Spinal cord (tissue), 10 donors: Measurements from ENCODE around the gene IP6K1. TPM values are rescaled to one million over a fixed set of nuclear protein-coding genes. Genes with fewer than 3 reads are reported as not detected.

ENCODE experiments used
- DNase-seq, 6 donors: peaks; one replicate each; pipeline versions ENCODE4 v3.0.0 to v3.0.0-alpha.2; 2013 to 2015; ENCODE audit warnings: low spot score in 6 of 6, low read depth in 4 of 6
- H3K27ac ChIP-seq: one replicate; pipeline ENCODE4 v1.5.1; 2013; ENCODE audit warnings: low read depth, low read length, control low read depth
- H3K27me3 ChIP-seq: one replicate; pipeline ENCODE4 v1.6.1; 2013; ENCODE audit warnings: low read length; ENCODE audit not compliant: control insufficient read depth, insufficient read depth
- H3K36me3 ChIP-seq: one replicate; pipeline ENCODE4 v1.6.1; 2013; ENCODE audit warnings: low read length; ENCODE audit not compliant: control insufficient read depth, insufficient read depth
- H3K4me1 ChIP-seq: one replicate; pipeline ENCODE4 v1.6.1; 2013; ENCODE audit warnings: low read length; ENCODE audit not compliant: control insufficient read depth, insufficient read depth
- H3K4me3 ChIP-seq: one replicate; pipeline ENCODE4 v1.5.1; 2013; ENCODE audit warnings: low read depth, low read length, control low read depth
- H3K9me3 ChIP-seq: one replicate; pipeline ENCODE4 v1.6.1; 2013; ENCODE audit warnings: low read length; ENCODE audit not compliant: control insufficient read depth, insufficient read depth
- WGBS: methylation state at CpG from one replicate; pipeline ENCODE4 v1.1.5; 2013; ENCODE audit warnings: missing lambda C conversion rate; ENCODE audit not compliant: insufficient coverage; 5-methylcytosine and 5-hydroxymethylcytosine counted together
- polyA plus RNA-seq, 2 donors: library from polyadenylated mRNA; unstranded; fragments of 120-200 nt; gene quantifications; one replicate each; pipeline ENCODE4 v1.2.1, GENCODE V29; 2013; ENCODE audit not compliant: insufficient read length in 2 of 2
- total RNA-seq, 2 donors: library from RNA; depleted of rRNA in 1 of 2; stranded (reverse); fragments of 120-200 nt in 1 of 2; fragments of >200 nt in 1 of 2; gene quantifications; one replicate each; pipeline versions ENCODE4 v1.2.3 to v1.2.4, GENCODE V29; 2013 to 2014
- donor health status: healthy.

IP6K1 gene
- total and polyA plus RNA-seq, 4 donors, result 30.2 to 65.9 (median 52.4) TPM

GRCh38 chr3:49771340-49771938 is 14.9 kb downstream of the IP6K1 start:
- Histone ChIP-seq H3K4me3 (no peak overlapping the region), H3K4me1 (peaks cover 7% of the 10 kb centered on the region), H3K36me3 (peaks cover 11% of the 10 kb centered on the region), H3K27ac (no peak overlapping the region), H3K9me3 (no peaks in the 10 kb centered on the region), H3K27me3 (no peaks in the 10 kb centered on the region)
- DNase-seq, result no peak
- no CpG with 5 or more reads among the region's 1 CpG for WGBS

DNA sequence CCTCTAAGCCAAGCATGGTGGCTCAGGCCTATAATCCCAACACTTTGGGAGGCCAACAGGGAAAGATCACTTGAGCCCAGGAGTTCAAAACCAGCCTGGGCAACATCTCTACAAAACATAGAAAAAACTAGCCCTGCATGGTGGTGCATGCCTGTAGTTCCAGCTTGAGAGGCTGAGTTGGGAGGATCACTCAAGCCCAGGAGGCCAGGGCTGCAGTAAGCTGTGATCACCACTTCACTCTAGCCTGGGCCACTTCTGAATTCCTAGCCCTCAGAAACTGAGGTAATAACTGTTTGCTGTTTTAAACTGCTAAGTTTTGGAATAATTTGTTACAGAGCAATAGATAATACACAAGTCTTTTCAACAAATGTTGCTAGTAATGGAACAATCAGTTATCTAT is 16.4 kb downstream of the IP6K1 start:
- no peaks in the 10 kb centered on the region for H3K27me3 ChIP-seq
- no peaks in the 10 kb centered on the region for H3K4me1 ChIP-seq
- no peaks in the 10 kb centered on the region for H3K9me3 ChIP-seq
- H3K36me3 ChIP-seq, result peaks cover 7% of the 10 kb centered on the region
- no peak overlapping the region for H3K4me3 ChIP-seq
- no peak for DNase-seq
- no peak overlapping the region for H3K27ac ChIP-seq

GRCh38 chr3:49769286-49769915 is 16.9 kb downstream of the IP6K1 start:
- Histone ChIP-seq H3K9me3 (no peaks in the 10 kb centered on the region), H3K4me1 (no peaks in the 10 kb centered on the region), H3K27me3 (no peaks in the 10 kb centered on the region), H3K27ac (no peak overlapping the region), H3K4me3 (no peak overlapping the region), H3K36me3 (peaks cover 10% of the 10 kb centered on the region)
- no CpG with 5 or more reads among the region's 3 CpGs for WGBS
- DNase-seq, result no peak

GRCh38 chr3:49763981-49764380 is 22.4 kb downstream of the IP6K1 start:
- WGBS, result no CpG with 5 or more reads among the region's 4 CpGs
- Histone ChIP-seq H3K4me3 (no peak overlapping the region), H3K27ac (no peak overlapping the region), H3K27me3 (no peaks in the 10 kb centered on the region), H3K9me3 (no peaks in the 10 kb centered on the region), H3K4me1 (no peaks in the 10 kb centered on the region), H3K36me3 (peaks cover 9% of the 10 kb centered on the region)
- no peak for DNase-seq

DNA sequence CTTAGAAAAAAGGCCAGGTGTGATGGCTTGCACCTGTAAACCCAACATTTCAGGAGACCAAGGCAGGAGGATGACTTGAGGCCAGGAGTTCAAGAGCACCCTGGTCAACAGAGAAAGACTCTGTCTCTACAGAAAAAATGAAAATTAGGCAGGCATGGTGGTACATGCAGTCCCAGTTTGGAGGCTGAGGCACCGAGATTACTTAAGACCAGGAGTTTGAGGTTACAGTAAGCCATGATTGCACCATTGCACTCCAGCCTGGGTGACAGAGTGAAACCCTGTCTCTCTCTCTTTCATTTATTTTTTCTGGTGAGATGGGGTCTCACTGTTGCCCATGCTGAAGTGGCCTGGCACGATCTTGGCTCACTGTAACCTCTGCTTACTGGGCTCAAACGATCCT is 24.7 kb downstream of the IP6K1 start:
- no peaks in the 10 kb centered on the region for H3K27me3 ChIP-seq

GRCh38 chr3:49759226-49759625 is 27.1 kb downstream of the IP6K1 start:
- H3K9me3 ChIP-seq, result no peaks in the 10 kb centered on the region
- peaks cover 3% of the 10 kb centered on the region for H3K36me3 ChIP-seq
- no peak for DNase-seq
- H3K4me3 ChIP-seq, result no peak overlapping the region
- no peak overlapping the region for H3K27ac ChIP-seq
- H3K27me3 ChIP-seq, result no peaks in the 10 kb centered on the region
- no CpG with 5 or more reads among the region's 1 CpG for WGBS
- H3K4me1 ChIP-seq, result no peaks in the 10 kb centered on the region

More for the DNA sequence above, 24.7 kb downstream of the IP6K1 start:
- Histone ChIP-seq H3K9me3 (no peaks in the 10 kb centered on the region), H3K27ac (no peak overlapping the region), H3K36me3 (peaks cover 9% of the 10 kb centered on the region), H3K4me3 (no peak overlapping the region), H3K4me1 (no peaks in the 10 kb centered on the region)
- no peak for DNase-seq
- 90% methylated on average over 2 of the region's 3 CpGs for WGBS

DNA sequence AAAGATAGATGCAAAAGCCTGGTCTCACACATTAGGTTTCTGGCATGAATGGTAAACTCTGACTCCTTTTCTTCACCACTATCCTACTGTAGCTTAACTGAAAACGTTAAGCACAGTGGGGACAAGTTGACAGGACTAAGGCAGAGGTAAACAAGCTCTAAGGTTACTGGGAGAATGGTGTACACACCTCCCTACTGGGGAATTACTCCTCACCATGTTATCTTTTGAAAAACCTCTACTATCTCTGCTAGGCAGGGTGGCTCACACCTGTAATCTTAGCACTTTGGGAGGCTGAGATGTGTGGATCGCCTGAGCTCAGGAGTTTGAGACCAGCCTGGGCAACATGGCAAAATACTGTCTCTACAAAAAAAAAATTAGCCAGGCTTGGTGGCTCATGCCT is 29.1 kb downstream of the IP6K1 start:
- WGBS, result 89% methylated on average over 1 of the region's 2 CpGs
- H3K27ac ChIP-seq, result no peak overlapping the region
- peaks cover 3% of the 10 kb centered on the region for H3K36me3 ChIP-seq
- no peak for DNase-seq
- no peak overlapping the region for H3K4me3 ChIP-seq
- H3K9me3 ChIP-seq, result no peaks in the 10 kb centered on the region
- H3K27me3 ChIP-seq, result no peaks in the 10 kb centered on the region
- H3K4me1 ChIP-seq, result no peaks in the 10 kb centered on the region

DNA sequence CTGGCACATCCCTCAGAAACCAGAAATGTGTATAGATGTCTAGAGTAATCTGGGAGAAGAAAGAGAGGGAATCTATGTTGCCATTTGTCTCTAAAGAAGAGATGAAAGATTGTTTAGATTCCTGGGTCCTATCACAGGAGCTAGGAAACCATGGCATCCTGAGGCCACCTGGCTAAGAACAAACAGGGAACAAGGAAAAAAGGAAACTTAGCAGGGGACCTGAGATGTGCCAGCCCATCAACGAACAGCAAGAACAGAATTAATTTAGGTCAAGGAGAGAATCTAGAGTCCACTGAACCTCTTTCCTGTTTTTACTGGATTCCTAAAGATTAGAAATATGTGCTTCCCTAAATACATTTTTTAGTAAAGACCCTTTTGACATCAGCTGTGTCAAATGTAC is 30.3 kb downstream of the IP6K1 start:
- H3K4me3 ChIP-seq, result no peak overlapping the region
- H3K36me3 ChIP-seq, result no peaks in the 10 kb centered on the region
- no peak overlapping the region for H3K27ac ChIP-seq
- no peaks in the 10 kb centered on the region for H3K27me3 ChIP-seq
- no peaks in the 10 kb centered on the region for H3K4me1 ChIP-seq
- no CpG with 5 or more reads among the region's 1 CpG for WGBS
- H3K9me3 ChIP-seq, result no peaks in the 10 kb centered on the region
- no peak for DNase-seq

DNA sequence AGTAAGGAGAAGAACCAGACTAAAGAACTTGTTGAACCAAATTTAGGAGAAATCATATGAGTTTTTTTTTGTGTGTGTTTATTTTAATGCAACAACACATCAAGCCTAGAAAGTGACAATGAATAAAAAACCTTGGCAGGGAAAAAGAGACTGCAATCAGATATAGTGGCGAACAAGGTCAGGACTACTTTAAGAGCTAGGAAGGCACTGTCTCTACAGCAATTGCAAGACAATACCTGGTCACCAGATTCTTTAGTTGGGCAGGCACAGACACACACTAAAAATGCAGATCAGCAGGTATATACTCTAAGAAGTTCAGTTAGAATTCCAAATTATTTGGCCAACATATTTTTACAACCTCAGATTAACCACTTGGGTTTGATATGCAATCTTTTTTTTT is 31.8 kb downstream of the IP6K1 start:
- DNase-seq, result no peak
- 100% methylated on average over 1 of the region's 1 CpG for WGBS
- no peaks in the 10 kb centered on the region for H3K9me3 ChIP-seq
- no peaks in the 10 kb centered on the region for H3K4me1 ChIP-seq
- no peak overlapping the region for H3K27ac ChIP-seq
- no peak overlapping the region for H3K4me3 ChIP-seq
- peaks cover 5% of the 10 kb centered on the region for H3K36me3 ChIP-seq
- no peaks in the 10 kb centered on the region for H3K27me3 ChIP-seq

DNA sequence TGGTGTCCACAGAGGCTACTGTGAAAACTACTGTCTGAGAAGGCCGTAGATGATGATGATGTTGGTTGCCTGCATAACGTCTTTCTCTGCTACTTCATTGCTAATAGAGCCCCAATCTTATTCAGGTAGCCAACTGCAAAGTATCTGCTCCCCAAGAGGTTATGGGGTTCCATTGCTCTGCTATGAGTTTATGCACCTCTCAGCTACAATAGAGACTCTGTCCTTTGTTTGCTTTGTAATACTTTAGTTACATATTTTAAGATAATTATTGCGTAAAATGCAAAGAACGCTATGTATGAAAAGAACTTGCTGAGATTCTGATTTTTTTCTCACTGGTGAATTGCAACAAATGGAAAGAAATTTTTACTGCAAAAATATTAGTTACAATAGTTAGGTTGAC is 34.8 kb downstream of the IP6K1 start:
- Histone ChIP-seq H3K4me1 (no peaks in the 10 kb centered on the region), H3K36me3 (peaks cover 11% of the 10 kb centered on the region), H3K9me3 (no peaks in the 10 kb centered on the region), H3K4me3 (no peak overlapping the region), H3K27ac (no peak overlapping the region), H3K27me3 (no peaks in the 10 kb centered on the region)
- no peak for DNase-seq
- 100% methylated on average over 1 of the region's 4 CpGs for WGBS
